ENCODE measurements around the gene MYCBPAP.

MYCBPAP gene

GRCh38 chr17:50573866-50574611 is 65.8 kb downstream of the MYCBPAP start:
- DNase-seq: no peak

GRCh38 chr17:50575581-50576210 is 67.5 kb downstream of the MYCBPAP start:
- peak; percentile 68 for DNase-seq

GRCh38 chr17:50576864-50577263 is 68.6 kb downstream of the MYCBPAP start:
- DNase-seq: no peak

GRCh38 chr17:50577451-50577954 is 69.3 kb downstream of the MYCBPAP start:
- no peak for DNase-seq

- DNase-seq: no peak
These were observed 69.9 kb downstream of the MYCBPAP start for GRCh38 chr17:50578173-50578572.

GRCh38 chr17:50579399-50579798 is 71.2 kb downstream of the MYCBPAP start:
- DNase-seq: no peak

- DNase-seq: peak; percentile 17
These were observed 72.4 kb downstream of the MYCBPAP start for GRCh38 chr17:50580646-50581045.

Data from NCI-H2171 treated with DMSO at 0.1 percent for 48 hours (cell line).